ENCODE measurements around the gene CRTAC1. TPM values are rescaled to one million over a fixed set of nuclear protein-coding genes. Genes with fewer than 3 reads are reported as not detected.

The CRTAC1 gene
- total RNA-seq, 1 experiment from 2014 or later, result 0.46 TPM

GRCh38 chr10:98039690-98040381 lies 9.4 kb upstream of the CRTAC1 start:
- Histone ChIP-seq H4K5ac (ENCODE audit: insufficient read length, low read depth, low read length) (no peak overlapping the region), H3K18ac (ENCODE audit: insufficient read length, low read depth, low read length) (no peak overlapping the region), H2BK12ac (ENCODE audit: insufficient read length, low read depth, low read length) (no peak overlapping the region), H3K27ac (ENCODE audit: insufficient read length, low read depth, low read length) (no peak overlapping the region), H2BK5ac (ENCODE audit: insufficient read length, low read length) (no peak overlapping the region), H3T11ph (ENCODE audit: low read length) (no peak overlapping the region), H4K8ac (replicated peaks; ENCODE audit: insufficient read length, low read depth, low read length) (no peak overlapping the region), H3K56ac (ENCODE audit: insufficient read length, low read depth, low read length) (no peak overlapping the region), H4K91ac (ENCODE audit: insufficient read length, low read depth, low read length) (no peak overlapping the region), H4K20me1 (ENCODE audit: control insufficient read depth, insufficient read depth, insufficient read length) (no peaks in the 10 kb centered on the region), H3K23ac (ENCODE audit: insufficient read length, low read depth, low read length) (no peak overlapping the region), H2BK120ac (ENCODE audit: low read depth, low read length, poor library complexity, severe bottlenecking) (no peak overlapping the region), H2AFZ (ENCODE audit: low read length) (no peak overlapping the region), H3K27me3 (ENCODE audit: insufficient read depth, low read length) (peaks cover 18% of the 10 kb centered on the region; the same call in 1 of the 2 replicates), H3K79me1 (ENCODE audit: insufficient read depth, low read depth, low read length, poor library complexity, severe bottlenecking) (no peaks in the 10 kb centered on the region), H3K4ac (ENCODE audit: low read depth, low read length) (no peak overlapping the region), H3K4me2 (ENCODE audit: insufficient read depth, insufficient read length, low read length) (no peak overlapping the region), H2BK15ac (ENCODE audit: low read depth, low read length) (no peak overlapping the region), H3K4me1 (ENCODE audit: insufficient read depth, low read length) (no peaks in the 10 kb centered on the region), H3K79me2 (ENCODE audit: insufficient read depth, low read length) (no peaks in the 10 kb centered on the region), H2BK20ac (ENCODE audit: low read depth, low read length, poor library complexity, severe bottlenecking) (no peak overlapping the region), H3K23me2 (ENCODE audit: insufficient read length, low read depth, low read length, poor library complexity, severe bottlenecking) (no peaks in the 10 kb centered on the region), H3K9me3 (ENCODE audit: control insufficient read depth, low read depth, low read length) (no peaks in the 10 kb centered on the region), H3K14ac (ENCODE audit: insufficient read depth, low read length) (no peak overlapping the region), H3K9ac (ENCODE audit: extremely low read depth, insufficient read length, low read length) (no peak overlapping the region), H2AK5ac (ENCODE audit: insufficient read length, low read length) (no peak overlapping the region)
- Mint-ChIP-seq H3K4me3 (no peak overlapping the region), H3K27ac (no peak overlapping the region), H3K36me3 (ENCODE audit: insufficient read depth in 1 of 3, low read depth in 3 of 3) (no peaks in the 10 kb centered on the region), H3K9me3 (no peaks in the 10 kb centered on the region; a peak in 2 of 5 replicates), H3K4me1 (peaks cover 10 to 24% of the 10 kb centered on the region in 2 experiments; a peak in 3 of 4 replicates), H3K27me3 (ENCODE audit: low read depth) (peaks cover 95% of the 10 kb centered on the region)
- DNase-seq, result no peak
- TF ChIP-seq CTCF (conservative IDR thresholded peaks at IDR 0.05), result no peak
- no CpG with 5 or more reads among the region's 10 CpGs for WGBS (ENCODE audit: extremely low coverage, insufficient read length, low lambda C conversion rate)

All from H9 (cell line).